ENCODE data around the gene COX7B2. TPM values are rescaled to one million over a fixed set of nuclear protein-coding genes. Genes with fewer than 3 reads are reported as not detected.

Gene COX7B2, protein sequence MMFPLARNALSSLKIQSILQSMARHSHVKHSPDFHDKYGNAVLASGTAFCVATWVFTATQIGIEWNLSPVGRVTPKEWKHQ
- total RNA-seq: not detected

DNA sequence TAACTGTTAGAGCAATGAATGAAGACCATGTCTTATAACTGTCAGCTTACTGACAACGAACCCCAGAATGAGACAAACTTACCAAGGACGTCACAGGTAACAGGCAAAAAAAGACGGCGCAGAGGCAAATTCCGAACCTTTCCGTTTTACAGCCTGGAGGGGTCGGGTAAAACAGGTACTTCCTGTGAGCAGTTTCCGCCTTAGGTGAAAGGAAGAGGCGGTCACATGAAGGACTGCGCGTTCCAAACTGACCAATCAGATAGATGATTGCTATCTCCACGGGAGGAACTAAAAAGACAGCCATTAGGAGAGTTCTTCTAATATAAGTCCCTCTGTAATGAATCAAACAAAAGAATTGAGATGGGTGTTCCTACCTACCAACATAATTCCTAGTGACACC, at the start of gene COX7B2:
TSS of gene COX7B2 (minus strand) at position 168 of the 400 bp plus-strand sequence. CDS start 174,053 bp downstream, outside the sequence.
- Mint-ChIP-seq H3K27me3 (no peaks in the 10 kb centered on the region), H3K27ac (no peak within 1 kb of the TSS), H3K9me3 (no peaks in the 10 kb centered on the region), H3K4me3 (no peak within 1 kb of the TSS), H3K4me1 (no peaks in the 10 kb centered on the region), H3K36me3 (ENCODE audit: low read depth) (no peaks in the 10 kb centered on the region)
- POLR2A ChIA-PET: no interaction called here
- DNase-seq: no peak
- CTCF ChIA-PET: no interaction called here

DNA sequence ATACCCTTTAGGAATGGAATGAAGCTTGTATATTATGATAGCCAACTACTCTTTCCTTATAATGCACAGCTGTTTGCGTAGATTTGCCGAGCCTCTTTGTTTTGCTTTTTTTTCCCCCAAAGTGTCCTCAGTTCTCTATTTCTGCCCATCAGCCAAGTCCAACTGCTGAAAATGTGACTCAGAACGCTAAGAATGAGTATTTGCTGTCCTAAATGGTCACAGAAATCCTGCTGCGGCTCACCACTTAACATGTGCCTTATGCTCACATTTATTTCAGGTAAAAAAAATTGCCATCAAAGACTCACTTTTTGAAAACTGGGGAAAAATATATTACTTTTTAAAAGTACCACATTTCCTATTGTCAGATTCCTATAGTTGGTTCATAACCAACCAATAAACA, 47.4 kb upstream of the COX7B2 start:
- H3K27ac Mint-ChIP-seq: no peak overlapping the region
- H3K36me3 Mint-ChIP-seq (ENCODE audit: low read depth): no peaks in the 10 kb centered on the region
- H3K27me3 Mint-ChIP-seq: peaks cover 4% of the 10 kb centered on the region
- H3K4me3 Mint-ChIP-seq: no peak overlapping the region
- CTCF ChIA-PET: no interaction called here
- DNase-seq: no peak
- POLR2A ChIA-PET: no interaction called here
- H3K4me1 Mint-ChIP-seq: no peaks in the 10 kb centered on the region
- H3K9me3 Mint-ChIP-seq: no peaks in the 10 kb centered on the region

DNA sequence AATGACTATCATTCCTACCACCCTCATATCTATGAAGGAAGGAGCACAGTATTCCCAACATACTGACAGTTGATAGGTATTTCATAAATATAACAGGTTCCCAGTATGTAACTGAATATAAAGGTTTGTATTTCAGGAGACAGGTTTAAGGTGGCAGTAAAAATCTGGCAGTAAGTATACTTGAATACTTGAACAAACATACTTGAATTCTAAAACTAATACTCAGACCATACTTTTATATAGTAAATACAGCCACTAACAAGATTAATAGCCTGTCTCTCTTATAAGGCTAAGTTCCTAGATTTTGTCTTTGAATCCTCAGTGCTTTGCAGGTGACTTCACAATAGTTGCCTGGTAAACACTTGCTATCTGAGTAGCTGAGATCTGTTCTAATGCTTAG, 46.6 kb upstream of the COX7B2 start:
- CTCF ChIA-PET: no interaction called here

DNA sequence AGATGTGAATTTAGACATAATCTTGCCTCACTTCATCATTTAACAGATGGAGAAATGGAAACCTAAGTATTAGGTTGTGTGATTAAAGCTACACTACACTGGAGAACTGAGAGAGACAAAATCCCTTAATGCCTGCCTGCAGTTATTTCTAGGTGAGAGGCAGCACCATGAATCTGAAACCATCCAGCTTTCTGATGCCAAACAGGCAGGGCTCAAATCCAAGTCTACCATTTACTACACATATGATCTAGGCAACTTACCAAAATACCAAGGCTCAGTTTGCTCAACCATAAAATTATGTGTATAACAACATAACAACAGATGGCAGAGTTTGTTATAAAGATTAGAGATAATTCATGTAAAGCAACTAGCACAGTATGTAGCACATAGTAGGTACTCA, 45.6 kb upstream of the COX7B2 start:
- H3K9me3 Mint-ChIP-seq: no peaks in the 10 kb centered on the region
- no peak for DNase-seq
- ChIA-PET POLR2A (no interaction called here), CTCF (no interaction called here)
- peaks cover 2% of the 10 kb centered on the region for H3K27me3 Mint-ChIP-seq
- H3K4me3 Mint-ChIP-seq: no peak overlapping the region
- no peaks in the 10 kb centered on the region for H3K4me1 Mint-ChIP-seq
- no peak overlapping the region for H3K27ac Mint-ChIP-seq
- H3K36me3 Mint-ChIP-seq (ENCODE audit: low read depth): no peaks in the 10 kb centered on the region

More for the DNA sequence above, 46.6 kb upstream of the COX7B2 start:
- H3K4me3 Mint-ChIP-seq: no peak overlapping the region
- DNase-seq: no peak
- H3K4me1 Mint-ChIP-seq: no peaks in the 10 kb centered on the region
- H3K9me3 Mint-ChIP-seq: no peaks in the 10 kb centered on the region
- no peaks in the 10 kb centered on the region for H3K36me3 Mint-ChIP-seq (ENCODE audit: low read depth)
- POLR2A ChIA-PET: no interaction called here
- peaks cover 2% of the 10 kb centered on the region for H3K27me3 Mint-ChIP-seq
- no peak overlapping the region for H3K27ac Mint-ChIP-seq

DNA sequence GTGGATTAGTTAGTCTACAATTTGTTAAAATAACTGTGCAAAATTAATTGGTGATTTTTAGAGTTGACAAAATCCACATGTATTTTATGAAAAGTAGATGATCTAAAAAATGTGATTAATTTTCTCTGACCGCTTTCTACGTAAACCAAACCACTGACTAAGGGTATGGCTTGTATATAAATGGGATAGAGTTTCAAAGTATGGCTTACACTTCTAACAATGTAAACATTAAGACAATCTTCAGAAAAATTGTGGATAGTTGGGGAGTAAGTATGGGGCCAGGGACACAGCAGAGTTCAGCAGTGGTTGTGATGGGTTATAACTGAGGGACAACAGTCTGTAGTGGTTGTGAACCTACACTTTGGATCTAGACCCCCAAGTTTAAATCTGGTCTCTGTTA, 44.5 kb upstream of the COX7B2 start:
- no peaks in the 10 kb centered on the region for H3K36me3 Mint-ChIP-seq (ENCODE audit: low read depth)

DNA sequence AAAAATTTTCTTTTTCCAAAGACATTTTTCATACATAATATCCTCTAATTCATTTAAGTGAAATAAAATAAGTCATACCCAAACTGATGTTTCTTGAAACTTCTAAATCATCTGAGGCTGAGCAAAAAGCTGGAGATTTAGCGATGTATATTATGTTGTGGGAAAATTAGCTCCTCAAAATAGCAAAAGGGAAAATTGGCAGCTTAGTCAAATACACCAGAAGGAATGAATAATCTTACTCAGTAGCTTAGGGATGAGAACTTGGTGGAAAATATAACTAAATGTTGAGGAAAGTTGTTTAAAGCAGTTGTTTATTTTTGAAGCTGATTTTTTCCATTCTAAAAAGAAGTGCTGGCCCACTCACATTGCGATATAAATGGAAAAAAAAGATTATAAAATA, 43.4 kb upstream of the COX7B2 start:
- Mint-ChIP-seq H3K27ac (no peak overlapping the region), H3K36me3 (ENCODE audit: low read depth) (no peaks in the 10 kb centered on the region), H3K27me3 (no peaks in the 10 kb centered on the region), H3K4me1 (no peaks in the 10 kb centered on the region), H3K9me3 (no peaks in the 10 kb centered on the region), H3K4me3 (no peak overlapping the region)
- POLR2A ChIA-PET: no interaction called here
- CTCF ChIA-PET: no interaction called here
- DNase-seq: no peak

More for the DNA sequence above, 44.5 kb upstream of the COX7B2 start:
- Mint-ChIP-seq H3K27me3 (no peaks in the 10 kb centered on the region), H3K9me3 (no peaks in the 10 kb centered on the region), H3K4me1 (no peaks in the 10 kb centered on the region), H3K4me3 (no peak overlapping the region), H3K27ac (no peak overlapping the region)
- POLR2A ChIA-PET: no interaction called here
- no peak for DNase-seq
- CTCF ChIA-PET: no interaction called here

DNA sequence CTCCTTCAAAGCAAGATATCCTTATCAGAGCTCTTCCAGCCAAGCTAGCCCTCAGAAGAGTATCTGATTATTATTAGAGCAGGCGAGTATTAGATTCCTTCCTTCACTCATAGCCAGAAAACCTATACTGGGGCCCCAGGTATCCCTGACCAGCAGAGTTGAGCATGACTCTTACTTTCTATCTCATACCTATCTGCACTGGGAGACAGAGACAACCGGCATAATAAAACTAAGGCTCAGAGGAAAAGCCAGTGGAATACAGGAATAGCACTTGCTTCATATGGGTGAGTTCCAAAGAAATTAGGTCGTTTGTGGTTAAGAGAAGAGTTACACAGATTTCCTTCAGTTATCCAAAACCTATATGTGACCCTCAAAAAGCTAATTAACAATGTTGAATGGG, 41.8 kb upstream of the COX7B2 start:
- no peaks in the 10 kb centered on the region for H3K27me3 Mint-ChIP-seq
- H3K27ac Mint-ChIP-seq: no peak overlapping the region
- H3K9me3 Mint-ChIP-seq: no peaks in the 10 kb centered on the region
- POLR2A ChIA-PET: no interaction called here
- CTCF ChIA-PET: no interaction called here
- DNase-seq: no peak
- H3K4me3 Mint-ChIP-seq: no peak overlapping the region
- no peaks in the 10 kb centered on the region for H3K4me1 Mint-ChIP-seq
- H3K36me3 Mint-ChIP-seq (ENCODE audit: low read depth): no peaks in the 10 kb centered on the region

DNA sequence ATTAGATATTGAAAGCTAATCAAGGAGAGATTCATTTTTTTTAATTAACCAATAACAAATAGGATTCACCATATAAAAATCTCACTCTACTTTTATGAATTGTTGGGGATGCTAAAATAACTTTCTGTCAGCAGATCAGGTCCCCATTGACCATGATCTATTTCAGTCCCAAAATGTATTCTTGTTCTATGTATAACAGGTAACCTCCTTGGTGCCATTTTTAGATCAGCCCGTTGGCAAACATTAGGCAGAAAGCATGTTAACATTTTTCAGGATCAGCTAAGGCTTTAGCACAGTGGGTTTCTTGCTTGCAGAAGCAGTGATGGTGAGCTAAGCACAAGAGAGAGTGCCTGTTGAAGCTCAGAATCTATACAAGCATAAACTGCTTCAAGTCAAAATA, 40.8 kb upstream of the COX7B2 start:
- Mint-ChIP-seq H3K36me3 (ENCODE audit: low read depth) (no peaks in the 10 kb centered on the region), H3K4me3 (no peak overlapping the region), H3K9me3 (no peaks in the 10 kb centered on the region), H3K27me3 (no peaks in the 10 kb centered on the region), H3K27ac (no peak overlapping the region), H3K4me1 (no peaks in the 10 kb centered on the region)
- ChIA-PET POLR2A (no interaction called here), CTCF (no interaction called here)
- no peak for DNase-seq

DNA sequence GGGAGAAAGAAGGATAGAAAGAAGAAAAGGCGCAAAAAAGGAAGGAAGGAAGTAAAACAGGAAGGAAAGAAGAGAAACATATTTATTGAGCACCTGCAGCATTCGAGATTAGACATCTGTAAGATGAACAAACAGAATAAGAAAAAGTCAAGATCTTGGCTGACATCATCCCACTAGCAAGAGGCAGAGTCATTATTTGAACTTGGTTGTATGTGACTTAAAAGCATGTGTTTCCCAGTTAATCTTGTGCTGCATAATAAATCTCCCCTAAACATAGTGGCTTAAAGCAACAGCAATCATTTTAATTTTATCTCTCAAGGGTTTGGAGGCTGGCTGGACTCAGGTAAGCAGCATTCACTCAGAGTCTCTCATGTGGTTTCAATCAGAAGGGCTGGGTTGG, 38.5 kb upstream of the COX7B2 start:
- Mint-ChIP-seq H3K9me3 (no peaks in the 10 kb centered on the region), H3K36me3 (ENCODE audit: low read depth) (no peaks in the 10 kb centered on the region), H3K4me1 (no peaks in the 10 kb centered on the region), H3K27me3 (no peaks in the 10 kb centered on the region), H3K4me3 (no peak overlapping the region), H3K27ac (no peak overlapping the region)
- ChIA-PET POLR2A (no interaction called here), CTCF (no interaction called here)
- DNase-seq: no peak

DNA sequence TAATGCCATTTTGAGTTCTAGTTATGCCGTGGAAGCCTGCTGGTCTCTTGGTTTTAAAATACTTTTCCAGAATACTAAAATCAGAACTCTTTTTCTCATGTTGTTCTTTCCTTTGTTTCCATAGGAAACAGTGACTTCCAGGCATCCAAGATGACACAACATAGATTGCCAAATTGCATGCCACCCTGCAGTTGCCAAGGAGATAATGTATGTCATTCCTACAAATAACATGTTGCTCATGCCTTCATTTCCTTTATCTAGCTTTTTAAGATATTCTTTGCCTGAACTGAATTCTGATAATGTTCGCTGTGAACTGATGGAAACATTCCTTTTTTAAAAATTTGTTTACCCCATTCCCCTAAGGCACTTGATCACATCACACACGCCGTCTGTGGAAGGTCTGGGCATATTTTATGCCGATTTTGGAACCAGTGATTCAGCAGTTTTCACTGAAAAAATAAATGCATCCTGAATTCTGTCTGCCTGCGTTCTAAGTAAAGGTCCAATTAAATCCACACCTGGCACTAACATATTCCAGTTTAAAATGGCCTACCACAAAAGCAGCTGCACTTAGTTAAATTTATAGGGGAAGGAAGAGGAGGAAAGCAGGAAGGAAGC, 38.0 kb upstream of the COX7B2 start:
- no peak for DNase-seq
- Mint-ChIP-seq H3K4me3 (no peak overlapping the region), H3K36me3 (ENCODE audit: low read depth) (no peaks in the 10 kb centered on the region), H3K4me1 (no peaks in the 10 kb centered on the region), H3K27ac (no peak overlapping the region), H3K9me3 (no peaks in the 10 kb centered on the region), H3K27me3 (no peaks in the 10 kb centered on the region)
- POLR2A ChIA-PET: no interaction called here
- CTCF ChIA-PET: no interaction called here

DNA sequence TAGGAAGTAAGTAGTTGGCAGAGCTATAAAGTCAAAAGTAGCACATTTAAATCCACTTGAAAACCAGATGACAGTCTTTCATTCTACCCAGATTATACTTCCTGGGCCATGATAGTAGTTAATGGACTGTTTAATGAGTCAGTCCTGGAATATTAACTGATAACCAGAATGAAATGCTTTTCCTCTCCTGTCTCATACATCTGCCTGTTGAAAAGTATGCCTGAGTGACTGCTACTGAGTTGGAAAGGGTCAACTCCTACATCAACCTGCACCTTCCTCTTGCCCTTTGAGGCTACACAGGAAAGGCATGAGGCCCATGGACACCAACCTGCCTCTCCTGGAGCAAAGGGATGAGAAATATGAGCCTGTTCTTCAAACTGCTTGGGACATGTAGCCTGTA, 36.0 kb upstream of the COX7B2 start:
- no peak for DNase-seq
- Mint-ChIP-seq H3K9me3 (no peaks in the 10 kb centered on the region), H3K4me1 (no peaks in the 10 kb centered on the region), H3K4me3 (no peak overlapping the region), H3K27ac (no peak overlapping the region), H3K27me3 (no peaks in the 10 kb centered on the region), H3K36me3 (ENCODE audit: low read depth) (no peaks in the 10 kb centered on the region)
- POLR2A ChIA-PET: no interaction called here
- CTCF ChIA-PET: no interaction called here

DNA sequence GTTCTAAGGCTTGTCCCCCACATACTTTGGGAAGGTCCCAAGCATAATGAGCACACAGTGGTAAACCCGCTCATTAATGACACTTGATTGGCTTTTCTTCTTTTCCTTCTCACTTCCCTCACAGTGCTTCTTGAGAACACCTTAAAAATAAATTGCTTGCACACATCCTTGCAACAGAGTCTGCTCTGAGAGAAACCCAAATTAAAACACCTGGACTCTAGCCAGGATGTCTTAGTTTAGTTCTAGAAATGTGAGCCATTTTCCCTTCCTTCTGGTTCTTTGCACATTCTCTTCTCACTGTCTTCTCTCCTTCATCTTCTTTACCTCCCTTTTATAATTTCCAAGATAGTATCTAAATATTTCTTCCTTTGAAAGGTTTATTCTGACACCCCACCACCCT, 35.3 kb upstream of the COX7B2 start:
- Mint-ChIP-seq H3K9me3 (no peaks in the 10 kb centered on the region), H3K4me3 (no peak overlapping the region), H3K4me1 (no peaks in the 10 kb centered on the region), H3K27ac (no peak overlapping the region), H3K27me3 (no peaks in the 10 kb centered on the region), H3K36me3 (ENCODE audit: low read depth) (no peaks in the 10 kb centered on the region)
- CTCF ChIA-PET: no interaction called here
- no peak for DNase-seq
- POLR2A ChIA-PET: no interaction called here

DNA sequence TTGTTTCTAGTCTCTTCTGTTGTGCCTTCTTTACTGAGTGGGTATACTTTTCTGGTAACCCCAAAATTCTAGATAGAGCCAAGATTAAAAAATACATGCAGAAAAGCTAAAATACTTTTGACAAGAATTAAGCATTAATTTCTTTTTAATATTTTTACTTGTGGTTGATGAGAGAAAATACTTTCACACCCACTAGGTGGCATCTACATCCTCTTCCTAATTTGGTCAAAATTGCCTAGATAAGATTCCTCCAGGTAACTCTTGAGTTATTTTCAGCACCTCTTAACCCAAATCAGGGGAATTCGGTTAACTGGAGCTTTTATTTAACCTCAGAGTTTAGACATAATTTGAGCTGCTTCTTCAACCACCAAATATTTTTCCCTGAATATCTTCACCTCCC, 28.4 kb upstream of the COX7B2 start:
- CTCF ChIA-PET: interaction anchor here (0.9 kb wide), 1 partner anchor 185 kb away, joined by 4 read pairs; no protein-coding TSS in a partner anchor
- Mint-ChIP-seq H3K36me3 (ENCODE audit: low read depth) (no peaks in the 10 kb centered on the region), H3K9me3 (no peaks in the 10 kb centered on the region), H3K27ac (no peak overlapping the region), H3K4me1 (no peaks in the 10 kb centered on the region), H3K27me3 (no peaks in the 10 kb centered on the region), H3K4me3 (no peak overlapping the region)
- no peak for DNase-seq
- POLR2A ChIA-PET: no interaction called here

DNA sequence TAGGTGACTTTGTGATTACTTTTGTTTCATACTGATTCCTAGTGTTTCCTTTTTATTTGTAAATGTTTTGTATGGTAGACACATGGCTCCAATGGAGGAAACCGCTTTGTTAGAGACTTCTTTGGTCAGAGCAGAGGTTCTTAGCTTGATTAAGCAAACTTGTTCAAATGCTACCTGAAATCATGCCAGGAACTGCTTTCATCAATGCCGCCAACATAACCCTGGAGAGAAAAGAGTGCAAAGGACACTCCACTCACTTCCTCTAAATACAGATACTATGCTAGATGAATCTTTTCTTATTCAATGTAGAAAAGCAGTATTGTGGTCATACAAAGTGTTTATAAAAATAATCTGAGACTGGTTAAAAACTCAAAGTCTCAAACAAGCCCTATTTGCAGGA, 25.7 kb upstream of the COX7B2 start:
- Mint-ChIP-seq H3K36me3 (ENCODE audit: low read depth) (no peaks in the 10 kb centered on the region), H3K4me1 (no peaks in the 10 kb centered on the region), H3K27me3 (no peaks in the 10 kb centered on the region), H3K4me3 (no peak overlapping the region), H3K27ac (no peak overlapping the region), H3K9me3 (no peaks in the 10 kb centered on the region)
- ChIA-PET CTCF (no interaction called here), POLR2A (no interaction called here)
- no peak for DNase-seq

DNA sequence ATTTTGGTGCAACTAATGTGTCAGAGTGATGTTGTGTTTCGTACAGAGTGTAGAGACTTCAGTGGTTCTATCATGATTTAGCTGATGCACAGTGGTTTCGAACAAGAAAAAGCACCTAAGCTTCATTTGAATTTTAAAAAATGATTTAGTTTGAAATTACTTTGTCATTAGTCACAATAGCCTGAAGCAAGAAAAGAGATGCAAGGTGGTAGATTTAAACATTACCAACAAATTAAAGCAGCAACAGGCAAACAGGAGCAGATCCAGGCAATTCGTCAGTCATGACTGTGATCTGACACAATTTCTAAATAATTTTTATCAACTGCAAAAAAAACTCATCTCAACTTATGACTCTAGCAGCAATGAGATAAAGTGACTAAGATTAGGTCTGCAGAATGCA, 24.6 kb upstream of the COX7B2 start:
- CTCF ChIA-PET: no interaction called here
- H3K4me3 Mint-ChIP-seq: no peak overlapping the region
- H3K4me1 Mint-ChIP-seq: no peaks in the 10 kb centered on the region
- no peak for DNase-seq
- H3K27me3 Mint-ChIP-seq: no peaks in the 10 kb centered on the region
- H3K27ac Mint-ChIP-seq: no peak overlapping the region
- no peaks in the 10 kb centered on the region for H3K9me3 Mint-ChIP-seq
- H3K36me3 Mint-ChIP-seq (ENCODE audit: low read depth): no peaks in the 10 kb centered on the region
- POLR2A ChIA-PET: no interaction called here
